K562 (cell line): ENCODE data around the gene NBEA. TPM values are rescaled to one million over a fixed set of nuclear protein-coding genes. Genes with fewer than 3 reads are reported as not detected.

Experiments used
- ATAC-seq: fragments of 200-7000 bp; cut with Tn5 transposase; 3 replicates; pipeline ENCODE4 v1.9.1; 2020; ENCODE audit warnings: moderate library complexity
- BruUV-seq: library from RNA; stranded (reverse); fragments of 400-500 nt; replicated peaks from 2 replicates; lab custom pipeline; 2021; lab: Mats Ljungman, UMichigan
- CTCF ChIA-PET: fragments of 300-600 bp; formaldehyde crosslinking; extraction: SDS; loops from one replicate; lab custom pipeline; 2021; ENCODE audit warnings: low intra/inter-chr PET ratio; lab: Yijun Ruan, JAX
- POLR2A ChIA-PET: fragments of 300-600, 350-650 bp; sonication (Branson Sonifier 250); formaldehyde crosslinking; extraction: SDS; loops from one replicate; lab custom pipeline; 2021; ENCODE audit warnings: antibody characterized with exemption, inconsistent platforms; lab: Yijun Ruan, JAX
- DNase-seq, 4 experiments: peaks; one replicate each; pipeline versions ENCODE4 v3.0.0 to v3.0.0-alpha.2; 2011 to 2018; ENCODE audit warnings: low spot score in 3 of 4, mixed read lengths in 3 of 4; ENCODE audit errors: extremely low read depth in 1 of 4
- FAIRE-seq: peaks from 2 replicates; lab custom pipeline; 2011; peaks lifted over from hg19 to GRCh38; lab: Jason Lieb, UNC
- H2AFZ ChIP-seq: 2 replicates; pipeline ENCODE4 v1.6.0; 2011; ENCODE audit warnings: low read depth, low read length, control low read depth, inconsistent platforms
- H3K27ac ChIP-seq: fragments of 200-600 bp; 3 replicates; pipeline ENCODE4 v1.8.0; 2011; ENCODE audit warnings: low read depth, mild to moderate bottlenecking, control low read depth, inconsistent platforms, low read length, moderate library complexity, mixed read lengths; ENCODE audit errors: extremely low read depth
- H3K27me3 ChIP-seq, 2 experiments: fragments of 300-600 bp in 1 of 2; 2 replicates in 1 of 2; 3 replicates in 1 of 2; pipeline versions ENCODE4 v1.6.0 to v1.8.0; 2011; ENCODE audit warnings: inconsistent platforms in 2 of 2, low read length in 2 of 2, mild to moderate bottlenecking in 1 of 2, mixed read lengths in 1 of 2, moderate library complexity in 1 of 2; ENCODE audit not compliant: control insufficient read depth in 2 of 2, insufficient read depth in 2 of 2
- H3K36me3 ChIP-seq: fragments of 300-600 bp; 3 replicates; pipeline ENCODE4 v1.8.0; 2011; ENCODE audit warnings: mild to moderate bottlenecking, low read length, inconsistent platforms; ENCODE audit not compliant: control insufficient read depth, insufficient read depth
- H3K4me1 ChIP-seq, 2 experiments: fragments of 200-600 bp in 1 of 2; replicated peaks in 1 of 2; 2 replicates in 1 of 2; 3 replicates in 1 of 2; pipeline versions ENCODE4 v1.5.1 to v1.8.0; 2011; ENCODE audit warnings: inconsistent platforms in 2 of 2, low read length in 2 of 2, mild to moderate bottlenecking in 1 of 2, mixed read lengths in 1 of 2, moderate library complexity in 1 of 2; ENCODE audit not compliant: control insufficient read depth in 2 of 2, insufficient read depth in 2 of 2
- H3K4me2 ChIP-seq: 2 replicates; pipeline ENCODE4 v1.6.1; 2011; ENCODE audit warnings: low read length, control low read depth, inconsistent platforms, mixed read lengths; ENCODE audit not compliant: insufficient read depth
- H3K4me3 ChIP-seq: fragments of 200-600 bp; sonication (generic), shearing (Covaris generic); 2 replicates; pipeline ENCODE4 v1.5.1; 2016; ENCODE audit warnings: control low read depth, inconsistent platforms
- H3K79me2 ChIP-seq: fragments of 200-600 bp; 3 replicates; pipeline ENCODE4 v1.8.0; 2011; ENCODE audit warnings: low read length, inconsistent platforms; ENCODE audit not compliant: control insufficient read depth, insufficient read depth
- H3K9ac ChIP-seq, 2 experiments: 2 replicates each; pipeline versions ENCODE4 v1.6.0 to v1.6.1; 2011; ENCODE audit warnings: low read depth in 2 of 2, low read length in 2 of 2, control low read depth in 1 of 2, inconsistent platforms in 1 of 2, mild to moderate bottlenecking in 1 of 2, mixed read lengths in 1 of 2; ENCODE audit not compliant: insufficient read depth in 1 of 2
- H3K9me1 ChIP-seq: one replicate; pipeline ENCODE4 v1.6.0; 2011; ENCODE audit warnings: inconsistent platforms, mild to moderate bottlenecking, low read length, moderate library complexity; ENCODE audit not compliant: control insufficient read depth, insufficient read depth
- H3K9me3 ChIP-seq: replicated peaks from 2 replicates; pipeline ENCODE4 v1.5.1; 2011; ENCODE audit warnings: low read depth, low read length, inconsistent platforms; ENCODE audit not compliant: control insufficient read depth, insufficient read depth
- H4K20me1 ChIP-seq: replicated peaks from 2 replicates; pipeline ENCODE4 v1.6.1; 2011; ENCODE audit warnings: low read length, inconsistent platforms, mixed read lengths; ENCODE audit not compliant: control insufficient read depth, insufficient read depth
- BCL6 ChIP-seq: fragments of 250-450 bp; sonication (Bioruptor Pico); IDR thresholded peaks from 2 replicates; pipeline ENCODE4 v1.4.0; 2020
- BRF1 ChIP-seq: IDR thresholded peaks from 3 replicates; pipeline ENCODE4 v1.6.1; 2011; ENCODE audit warnings: borderline replicate concordance, mild to moderate bottlenecking; ENCODE audit not compliant: insufficient read length; ENCODE audit errors: extremely low read depth
- EWSR1 ChIP-seq: fragments of 450-650 bp; IDR thresholded peaks from 2 replicates; pipeline ENCODE4 v1.6.1; 2018; ENCODE audit warnings: borderline replicate concordance, mild to moderate bottlenecking, low read depth, moderate library complexity; ENCODE audit not compliant: partially characterized antibody
- FOSL1 ChIP-seq: fragments of 200-800 bp; sonication (Bioruptor generic); conservative IDR thresholded peaks from 2 replicates; pipeline ENCODE4 v1.6.1; 2016; ENCODE audit warnings: missing genetic modification characterization, missing compliant biosample characterization
- GTF2A2 ChIP-seq: IDR thresholded peaks from 2 replicates; pipeline ENCODE4 v1.6.1; 2016; ENCODE audit warnings: mild to moderate bottlenecking, missing genetic modification characterization, missing compliant biosample characterization
- NCOR1 ChIP-seq: fragments of 450-650 bp; IDR thresholded peaks from 2 replicates; pipeline ENCODE4 v1.6.1; 2016; ENCODE audit warnings: mild to moderate bottlenecking, moderate library complexity
- NFE2 ChIP-seq: IDR thresholded peaks from 2 replicates; pipeline ENCODE4 v1.6.1; 2014; ENCODE audit warnings: antibody characterized with exemption, low read depth
- XRCC4 ChIP-seq: IDR thresholded peaks from one replicate; pipeline ENCODE4 v1.6.1; 2011; ENCODE audit not compliant: insufficient read depth, insufficient read length; ENCODE audit errors: extremely low read depth
- ZNF436 ChIP-seq: fragments of 250-450, 450-650 bp; sonication (Bioruptor Pico); formaldehyde crosslinking; IDR thresholded peaks from 2 replicates; pipeline ENCODE4 v1.7.0; 2020; ENCODE audit warnings: mild to moderate bottlenecking
- ZNF778 ChIP-seq: fragments of 450-650 bp; formaldehyde crosslinking; IDR thresholded peaks from 2 replicates; pipeline ENCODE4 v1.4.0; 2020; ENCODE audit warnings: mild to moderate bottlenecking, moderate library complexity
- WGBS: fragments of 100-300 bp; shearing (Covaris generic); methylation state at CpG from one replicate; pipeline ENCODE4 v1.1.6; 2016; ENCODE audit warnings: low coverage, mixed read lengths; ENCODE audit not compliant: insufficient coverage; ENCODE audit errors: missing lambda C conversion rate; 5-methylcytosine and 5-hydroxymethylcytosine counted together
- in situ Hi-C: fragments of 300-500 bp; cut with MboI; formaldehyde crosslinking; loops from 4 replicates; pipeline ENCODE4 v1.15.0; 2018; ENCODE audit warnings: inconsistent platforms, mixed read lengths
- intact Hi-C: fragments of 100-400 bp; cut with micrococcal nuclease; formaldehyde crosslinking; loops from 2 replicates; pipeline ENCODE4 v1.14.2; 2022
- polyA plus RNA-seq, 8 experiments: library from polyadenylated mRNA; depleted of rRNA in 4 of 8; stranded (reverse) in 5 of 8; unstranded in 3 of 8; fragments of >200 nt; fragmentation: Nextera tagmentation in 2 of 8; fragmentation: Illumina TruSeq in 1 of 8; extraction: Ambion mirVana in 2 of 8; extraction: Trizol in 1 of 8; gene quantifications; 2 replicates each; pipeline versions ENCODE4 v1.2.1 to v1.2.3, GENCODE V29; 2011 to 2014; ENCODE audit warnings: inconsistent platforms in 1 of 8, missing spikeins in 1 of 8
- total RNA-seq, 7 experiments: library from RNA; depleted of rRNA in 6 of 7; stranded (reverse); fragments of >200 nt in 6 of 7; fragmentation: Illumina TruSeq in 2 of 7; extraction: Trizol in 2 of 7; gene quantifications; 2 replicates each; pipeline versions ENCODE4 v1.2.1 to v1.2.3, GENCODE V29; 2011 to 2021; ENCODE audit warnings: low replicate concordance in 1 of 7
- TF ChIP-seq, protein P1 (sequence below): sonication (generic); formaldehyde crosslinking; IDR thresholded peaks from 2 replicates; pipeline ENCODE4 v1.9.0; 2022; ENCODE audit warnings: mild to moderate bottlenecking, missing genetic modification reagents
- TF ChIP-seq, protein P2 (sequence below): fragments of 450-650 bp; IDR thresholded peaks from 2 replicates; pipeline ENCODE4 v1.6.1; 2016
- TF ChIP-seq, protein P3 (sequence below): fragments of 450-650 bp; IDR thresholded peaks from one replicate; pipeline ENCODE4 v1.6.1; 2018; ENCODE audit warnings: mild to moderate bottlenecking, moderate library complexity; ENCODE audit not compliant: partially characterized antibody
- TF ChIP-seq, protein P4 (sequence below): fragments of 200-800 bp; sonication (Bioruptor generic); IDR thresholded peaks from 2 replicates; pipeline ENCODE4 v1.6.1; 2017; ENCODE audit warnings: missing genetic modification characterization, missing compliant biosample characterization
- TF ChIP-seq, protein P5 (sequence below): sonication (generic); formaldehyde crosslinking; IDR thresholded peaks from 2 replicates; pipeline ENCODE4 v1.8.0; 2022; ENCODE audit warnings: mild to moderate bottlenecking, low read depth, missing genetic modification reagents
- TF ChIP-seq, protein P6 (sequence below): IDR thresholded peaks from 2 replicates; pipeline ENCODE4 v1.6.1; 2016; ENCODE audit warnings: missing genetic modification characterization, missing compliant biosample characterization

NBEA gene
- total and polyA plus RNA-seq, 9 of the 15 experiments (the other 6 are each of a cell fraction or from before 2014, with no cell fraction given) = 0.03 to 0.94 (median 0.05) TPM; not detected in 2

DNA sequence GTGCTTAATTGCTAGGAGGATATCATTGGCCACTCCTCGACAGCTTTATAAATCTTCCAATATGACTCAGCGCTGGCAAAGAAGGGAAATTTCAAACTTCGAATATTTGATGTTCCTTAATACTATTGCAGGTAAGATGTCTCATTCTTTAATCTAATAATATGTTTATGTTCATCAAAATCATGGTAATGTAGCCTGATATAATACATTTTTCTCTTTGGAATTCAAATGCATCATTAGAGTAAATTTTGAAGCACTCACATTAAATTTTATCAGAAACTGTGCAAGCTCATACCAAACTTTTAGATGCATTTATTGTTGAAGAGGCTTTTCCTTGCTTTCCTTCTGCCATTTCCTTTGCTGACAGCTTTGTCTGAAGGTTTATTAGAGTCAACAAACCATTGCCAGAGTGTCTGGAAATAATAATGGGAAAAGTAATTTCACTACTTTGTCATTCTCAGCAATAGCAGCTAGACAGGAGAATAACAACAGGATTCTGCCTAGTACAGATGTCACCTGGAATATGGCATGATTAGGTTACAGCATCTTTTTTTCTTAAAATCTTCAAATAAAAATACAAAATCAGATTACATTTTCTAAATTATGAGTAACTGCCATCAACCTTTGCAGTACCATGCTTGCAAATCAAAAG, 613.0 kb downstream of the NBEA start:
- Histone ChIP-seq H3K9me1 (no peaks in the 10 kb centered on the region), H2AFZ (no peak overlapping the region), H4K20me1 (no peaks in the 10 kb centered on the region), H3K27ac (no peak overlapping the region), H3K27me3 (no peaks in the 10 kb centered on the region), H3K4me3 (no peak overlapping the region), H3K4me1 (no peaks in the 10 kb centered on the region), H3K9ac (no peak overlapping the region), H3K4me2 (no peak overlapping the region), H3K79me2 (no peaks in the 10 kb centered on the region), H3K36me3 (no peaks in the 10 kb centered on the region), H3K9me3 (no peaks in the 10 kb centered on the region)
- BruUV-seq = no TSS peak
- no peak for ATAC-seq
- intact Hi-C loops = no loop called here
- FAIRE-seq = no peak
- no peak for DNase-seq
- 0% methylated on average over 3 of the region's 3 CpGs for WGBS
- POLR2A ChIA-PET = no interaction called here
- TF ChIP-seq, protein P1, sequence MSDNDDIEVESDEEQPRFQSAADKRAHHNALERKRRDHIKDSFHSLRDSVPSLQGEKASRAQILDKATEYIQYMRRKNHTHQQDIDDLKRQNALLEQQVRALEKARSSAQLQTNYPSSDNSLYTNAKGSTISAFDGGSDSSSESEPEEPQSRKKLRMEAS (CRISPR knock-in tag) = no peak
- TF ChIP-seq FOSL1 (tag) (no peak), NCOR1 (no peak), BRF1 (no peak), XRCC4 (no peak), EWSR1 (no peak), NFE2 (no peak), BCL6 (CRISPR knock-in tag) (no peak), ZNF778 (CRISPR knock-in tag) (no peak), ZNF436 (CRISPR knock-in tag) (no peak), GTF2A2 (tag) (no peak)
- TF ChIP-seq, protein P2, sequence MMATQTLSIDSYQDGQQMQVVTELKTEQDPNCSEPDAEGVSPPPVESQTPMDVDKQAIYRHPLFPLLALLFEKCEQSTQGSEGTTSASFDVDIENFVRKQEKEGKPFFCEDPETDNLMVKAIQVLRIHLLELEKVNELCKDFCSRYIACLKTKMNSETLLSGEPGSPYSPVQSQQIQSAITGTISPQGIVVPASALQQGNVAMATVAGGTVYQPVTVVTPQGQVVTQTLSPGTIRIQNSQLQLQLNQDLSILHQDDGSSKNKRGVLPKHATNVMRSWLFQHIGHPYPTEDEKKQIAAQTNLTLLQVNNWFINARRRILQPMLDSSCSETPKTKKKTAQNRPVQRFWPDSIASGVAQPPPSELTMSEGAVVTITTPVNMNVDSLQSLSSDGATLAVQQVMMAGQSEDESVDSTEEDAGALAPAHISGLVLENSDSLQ = no peak
- TF ChIP-seq, protein P3, sequence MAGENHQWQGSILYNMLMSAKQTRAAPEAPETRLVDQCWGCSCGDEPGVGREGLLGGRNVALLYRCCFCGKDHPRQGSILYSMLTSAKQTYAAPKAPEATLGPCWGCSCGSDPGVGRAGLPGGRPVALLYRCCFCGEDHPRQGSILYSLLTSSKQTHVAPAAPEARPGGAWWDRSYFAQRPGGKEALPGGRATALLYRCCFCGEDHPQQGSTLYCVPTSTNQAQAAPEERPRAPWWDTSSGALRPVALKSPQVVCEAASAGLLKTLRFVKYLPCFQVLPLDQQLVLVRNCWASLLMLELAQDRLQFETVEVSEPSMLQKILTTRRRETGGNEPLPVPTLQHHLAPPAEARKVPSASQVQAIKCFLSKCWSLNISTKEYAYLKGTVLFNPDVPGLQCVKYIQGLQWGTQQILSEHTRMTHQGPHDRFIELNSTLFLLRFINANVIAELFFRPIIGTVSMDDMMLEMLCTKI = no peak
- TF ChIP-seq, protein P4, sequence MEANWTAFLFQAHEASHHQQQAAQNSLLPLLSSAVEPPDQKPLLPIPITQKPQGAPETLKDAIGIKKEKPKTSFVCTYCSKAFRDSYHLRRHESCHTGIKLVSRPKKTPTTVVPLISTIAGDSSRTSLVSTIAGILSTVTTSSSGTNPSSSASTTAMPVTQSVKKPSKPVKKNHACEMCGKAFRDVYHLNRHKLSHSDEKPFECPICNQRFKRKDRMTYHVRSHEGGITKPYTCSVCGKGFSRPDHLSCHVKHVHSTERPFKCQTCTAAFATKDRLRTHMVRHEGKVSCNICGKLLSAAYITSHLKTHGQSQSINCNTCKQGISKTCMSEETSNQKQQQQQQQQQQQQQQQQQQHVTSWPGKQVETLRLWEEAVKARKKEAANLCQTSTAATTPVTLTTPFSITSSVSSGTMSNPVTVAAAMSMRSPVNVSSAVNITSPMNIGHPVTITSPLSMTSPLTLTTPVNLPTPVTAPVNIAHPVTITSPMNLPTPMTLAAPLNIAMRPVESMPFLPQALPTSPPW (CRISPR knock-in tag) = no peak
- TF ChIP-seq, protein P5, sequence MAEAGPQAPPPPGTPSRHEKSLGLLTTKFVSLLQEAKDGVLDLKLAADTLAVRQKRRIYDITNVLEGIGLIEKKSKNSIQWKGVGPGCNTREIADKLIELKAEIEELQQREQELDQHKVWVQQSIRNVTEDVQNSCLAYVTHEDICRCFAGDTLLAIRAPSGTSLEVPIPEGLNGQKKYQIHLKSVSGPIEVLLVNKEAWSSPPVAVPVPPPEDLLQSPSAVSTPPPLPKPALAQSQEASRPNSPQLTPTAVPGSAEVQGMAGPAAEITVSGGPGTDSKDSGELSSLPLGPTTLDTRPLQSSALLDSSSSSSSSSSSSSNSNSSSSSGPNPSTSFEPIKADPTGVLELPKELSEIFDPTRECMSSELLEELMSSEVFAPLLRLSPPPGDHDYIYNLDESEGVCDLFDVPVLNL (CRISPR knock-in tag) = no peak
- TF ChIP-seq, protein P6, sequence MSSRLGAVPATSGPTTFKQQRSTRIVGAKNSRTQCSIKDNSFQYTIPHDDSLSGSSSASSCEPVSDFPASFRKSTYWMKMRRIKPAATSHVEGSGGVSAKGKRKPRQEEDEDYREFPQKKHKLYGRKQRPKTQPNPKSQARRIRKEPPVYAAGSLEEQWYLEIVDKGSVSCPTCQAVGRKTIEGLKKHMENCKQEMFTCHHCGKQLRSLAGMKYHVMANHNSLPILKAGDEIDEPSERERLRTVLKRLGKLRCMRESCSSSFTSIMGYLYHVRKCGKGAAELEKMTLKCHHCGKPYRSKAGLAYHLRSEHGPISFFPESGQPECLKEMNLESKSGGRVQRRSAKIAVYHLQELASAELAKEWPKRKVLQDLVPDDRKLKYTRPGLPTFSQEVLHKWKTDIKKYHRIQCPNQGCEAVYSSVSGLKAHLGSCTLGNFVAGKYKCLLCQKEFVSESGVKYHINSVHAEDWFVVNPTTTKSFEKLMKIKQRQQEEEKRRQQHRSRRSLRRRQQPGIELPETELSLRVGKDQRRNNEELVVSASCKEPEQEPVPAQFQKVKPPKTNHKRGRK (tag) = no peak
- CTCF ChIA-PET = no interaction called here
- in situ Hi-C loops = no loop called here
